ENCODE data around the gene C2orf49.
A peak's percentile ranks its signal among the peaks of the same experiment; 100 is the strongest.

Gene C2orf49

DNA sequence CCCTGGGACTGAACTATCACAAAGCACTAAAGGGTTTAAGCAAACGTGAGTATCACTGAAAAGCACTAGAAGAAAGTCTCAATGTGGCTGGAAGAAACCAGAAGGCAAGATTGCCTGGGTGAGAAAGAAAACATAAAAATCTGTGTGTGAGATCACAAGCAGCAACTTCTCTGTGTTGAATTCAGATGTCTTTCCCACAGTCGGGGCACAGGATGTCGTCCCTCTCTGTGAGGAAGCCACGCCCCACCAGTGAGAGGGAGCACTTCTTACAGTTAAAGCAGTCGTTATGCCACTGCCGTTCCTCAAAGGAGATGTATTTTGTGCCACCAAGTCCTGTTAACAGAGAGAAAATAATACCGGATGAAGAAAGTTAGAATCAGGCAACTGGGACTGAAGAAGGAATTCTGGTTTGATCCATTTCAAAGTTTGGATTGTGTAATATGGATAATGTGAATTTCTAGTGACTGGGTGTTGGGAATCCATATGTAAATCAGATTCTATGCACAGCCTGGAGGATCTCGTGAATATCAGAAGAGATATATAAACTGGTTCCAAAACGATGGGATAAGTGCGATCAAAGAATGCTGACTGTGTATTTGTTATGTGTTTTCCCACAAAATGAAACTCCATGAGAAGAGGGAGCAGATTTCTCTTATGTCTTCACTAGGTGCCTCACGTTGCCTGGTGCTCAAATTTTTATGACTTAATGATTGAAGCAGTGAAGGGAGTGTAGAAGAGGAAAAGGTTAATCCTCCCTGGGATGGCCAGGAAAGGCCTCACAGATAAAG, 24.0 kb downstream of the C2orf49 start:
- no peak for DNase-seq (ENCODE audit: low read depth in 2 of 2)

GRCh38 chr2:105362862-105363591, 25.7 kb downstream of the C2orf49 start:
- no peak for DNase-seq (ENCODE audit: low read depth in 2 of 2)

DNA sequence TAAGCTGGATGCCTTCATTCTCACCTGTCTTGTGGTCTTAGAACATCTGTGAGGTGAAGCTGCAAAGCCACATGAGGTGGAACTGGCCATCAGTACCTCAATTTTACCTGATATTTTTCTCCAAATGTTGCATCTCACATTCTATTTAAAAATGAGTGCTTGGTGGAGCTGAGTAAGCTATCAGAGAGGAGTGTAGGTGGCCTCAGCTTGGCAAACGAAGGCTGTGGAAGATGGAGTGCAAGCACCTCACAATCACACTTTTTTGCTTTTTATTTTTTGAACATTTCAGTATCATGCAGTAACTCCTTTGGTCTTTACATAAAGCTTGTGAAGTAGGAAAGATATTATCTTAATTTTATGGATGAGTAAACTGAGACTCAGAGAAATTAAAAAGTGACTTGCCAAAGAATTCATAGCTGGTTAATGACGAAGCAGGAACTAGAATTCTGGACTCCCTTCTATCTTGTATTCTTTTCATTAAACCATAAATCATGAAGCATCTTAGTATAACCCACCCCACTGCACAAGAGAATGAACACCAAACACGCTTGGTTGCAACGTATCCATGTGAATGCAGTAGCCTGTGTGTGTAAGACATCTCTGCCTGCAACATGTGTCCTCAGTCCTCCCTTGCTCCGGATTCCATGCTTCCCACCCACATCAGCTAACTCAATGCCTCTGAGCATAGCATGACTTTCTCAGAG, 27.2 kb downstream of the C2orf49 start:
- DNase-seq (ENCODE audit: low read depth in 2 of 2): no peak

DNA sequence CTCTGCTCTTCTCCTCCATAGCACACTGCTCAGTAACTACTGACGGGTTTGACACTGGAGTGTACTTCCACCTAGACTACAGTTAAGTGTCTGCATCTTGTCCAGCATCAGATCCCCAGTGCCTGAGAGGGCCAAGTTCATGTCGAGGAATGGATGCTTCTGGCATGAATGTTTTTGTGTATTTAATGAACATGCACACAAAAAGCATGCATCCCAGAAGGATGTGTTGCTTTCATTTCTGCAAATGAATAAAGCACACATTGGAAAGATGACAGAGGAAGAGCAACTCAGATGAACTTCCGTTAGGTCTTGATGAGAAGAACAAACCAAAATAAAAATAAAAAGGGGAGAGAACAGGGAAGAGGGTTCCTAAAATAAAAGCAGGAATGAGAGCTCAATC, 27.9 kb downstream of the C2orf49 start:
- no peak for DNase-seq (ENCODE audit: low read depth in 2 of 2)

GRCh38 chr2:105368759-105369408, 31.5 kb downstream of the C2orf49 start:
- DNase-seq (ENCODE audit: low read depth in 2 of 2): no peak

DNA sequence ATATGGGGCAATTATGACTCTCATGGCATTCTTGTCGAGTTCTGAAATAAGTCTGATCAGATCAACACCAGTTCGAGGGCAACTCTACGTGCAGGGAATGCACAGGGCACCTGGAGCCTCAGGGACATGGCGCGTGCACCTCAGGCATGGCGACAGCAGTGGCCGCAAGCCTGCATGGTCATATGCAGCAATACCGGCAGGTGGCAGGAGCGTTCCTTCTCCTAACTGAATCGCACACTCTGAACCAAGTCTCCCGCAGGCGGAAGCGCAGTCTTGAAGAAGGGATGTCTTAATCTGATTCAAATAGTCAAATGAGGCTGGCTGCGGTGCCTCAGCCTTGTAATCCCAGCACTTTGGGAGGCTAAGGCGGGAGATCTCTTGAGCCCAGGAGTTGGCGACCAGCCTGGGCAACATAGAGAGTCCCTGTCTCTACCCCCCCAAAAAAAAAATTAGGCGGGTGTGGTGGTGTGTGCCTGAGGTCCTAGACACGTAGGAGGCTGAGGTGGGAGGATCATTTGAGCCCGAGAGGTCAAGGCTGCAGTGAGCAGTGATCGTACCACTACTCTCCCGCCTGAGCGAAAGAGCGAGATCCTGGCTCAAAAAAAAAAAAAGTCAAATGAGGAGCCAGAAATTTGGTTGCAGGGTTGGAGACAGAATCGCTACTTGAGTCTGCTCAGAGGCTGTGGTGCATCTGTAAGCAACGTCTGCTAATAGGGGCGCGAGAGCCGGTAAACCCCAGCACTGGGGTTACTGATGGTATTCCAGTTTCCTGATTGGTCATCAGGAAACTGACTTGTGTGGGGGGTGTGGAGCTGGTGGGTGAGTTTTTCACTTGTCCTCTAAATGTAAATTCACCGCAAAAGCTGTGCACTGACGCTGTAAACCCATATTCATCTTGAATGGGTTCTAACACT, 32.7 kb downstream of the C2orf49 start:
- peak; percentile 70 to 74 for DNase-seq (ENCODE audit: low read depth in 2 of 2)

DNA sequence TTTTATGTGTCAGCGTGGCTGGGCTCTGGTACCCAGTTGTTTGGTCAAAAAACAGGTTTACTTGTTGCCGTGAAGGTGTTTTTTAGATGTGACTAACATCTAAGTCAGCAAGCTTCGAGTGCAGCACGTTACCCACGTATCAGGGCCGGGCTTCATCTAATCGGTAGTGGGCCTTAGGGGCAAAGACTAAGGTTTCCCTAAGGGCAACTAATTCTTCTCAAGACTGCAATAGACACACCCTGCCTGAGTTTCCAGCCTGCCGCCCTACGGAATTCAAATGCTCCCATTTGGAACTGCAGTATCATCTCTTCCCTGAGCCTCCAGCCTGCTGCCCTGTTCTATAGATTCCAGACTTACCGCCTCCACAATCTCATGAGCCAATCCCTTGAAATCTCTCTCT, 33.8 kb downstream of the C2orf49 start:
- no peak for DNase-seq (ENCODE audit: low read depth in 2 of 2)

DNA sequence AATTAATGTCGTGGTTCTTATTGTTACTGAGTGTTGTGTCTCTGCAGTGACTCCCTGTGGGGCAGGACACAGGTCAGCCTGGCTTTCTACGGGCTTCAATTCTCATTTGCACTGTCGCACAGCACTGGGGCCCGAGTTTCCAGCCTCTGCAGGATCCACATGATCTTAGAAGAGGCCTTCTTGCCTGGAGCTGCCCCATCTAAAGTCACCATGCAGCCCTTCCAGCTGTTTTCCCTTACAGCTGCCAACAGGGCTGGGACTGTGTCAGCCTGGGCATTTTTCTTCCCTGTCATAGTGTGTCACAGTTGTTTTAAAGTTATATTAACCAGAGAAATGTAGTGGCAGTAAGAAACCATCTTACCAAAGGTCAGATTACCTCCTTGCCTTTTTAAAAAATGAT, 34.5 kb downstream of the C2orf49 start:
- DNase-seq (ENCODE audit: low read depth in 2 of 2): no peak

GRCh38 chr2:105373344-105373781, 36.0 kb downstream of the C2orf49 start:
- no peak for DNase-seq (ENCODE audit: low read depth in 2 of 2)

GRCh38 chr2:105373895-105374401, 36.6 kb downstream of the C2orf49 start:
- DNase-seq (ENCODE audit: low read depth in 2 of 2): no peak

DNA sequence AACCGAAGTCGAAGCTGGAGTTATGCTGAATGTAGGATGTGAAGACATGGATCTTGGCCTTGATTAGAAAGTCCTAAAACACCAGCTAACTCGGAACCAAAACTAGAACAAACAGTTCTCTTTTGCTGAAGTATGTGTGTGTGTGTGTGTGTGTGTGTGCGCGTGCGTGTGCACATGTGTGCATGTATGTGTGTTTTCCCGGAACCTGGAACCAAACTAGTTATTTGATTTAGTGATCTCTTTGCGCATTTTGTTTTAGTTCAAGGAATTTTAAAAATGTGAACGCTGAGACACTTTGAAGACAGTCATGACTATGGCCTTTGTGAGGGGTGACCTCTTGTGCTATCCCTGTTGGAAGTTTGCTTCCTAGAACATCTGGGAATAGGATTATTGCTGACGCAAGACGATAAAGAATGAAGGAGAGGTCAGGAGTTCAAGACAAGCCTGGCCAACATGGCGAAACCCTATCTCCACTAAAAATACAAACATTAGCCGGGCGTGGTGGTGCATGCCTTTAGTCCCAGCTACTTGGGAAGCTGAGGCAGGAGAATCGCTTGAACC, 37.7 kb downstream of the C2orf49 start:
- no peak for DNase-seq (ENCODE audit: low read depth in 2 of 2)

DNA sequence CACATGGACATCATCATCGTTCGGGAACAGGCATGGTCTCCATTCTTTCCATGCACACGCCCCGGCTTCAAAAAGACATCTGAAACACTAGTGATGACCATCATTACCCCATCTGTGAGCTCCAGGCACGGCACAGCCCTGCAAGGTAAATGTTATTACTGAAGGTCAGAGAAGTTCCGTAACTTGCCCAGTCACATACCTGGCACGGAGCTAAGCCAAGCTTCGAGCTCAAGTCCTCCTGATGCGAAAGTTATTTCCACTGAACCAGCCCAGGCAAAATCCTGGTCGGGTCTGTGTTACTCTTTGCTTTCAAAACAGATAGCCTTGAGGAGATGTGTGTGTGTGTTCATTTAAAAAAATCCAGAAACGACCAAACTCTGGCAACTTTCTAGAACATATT, 38.7 kb downstream of the C2orf49 start:
- no peak for DNase-seq (ENCODE audit: low read depth in 2 of 2)

DNA sequence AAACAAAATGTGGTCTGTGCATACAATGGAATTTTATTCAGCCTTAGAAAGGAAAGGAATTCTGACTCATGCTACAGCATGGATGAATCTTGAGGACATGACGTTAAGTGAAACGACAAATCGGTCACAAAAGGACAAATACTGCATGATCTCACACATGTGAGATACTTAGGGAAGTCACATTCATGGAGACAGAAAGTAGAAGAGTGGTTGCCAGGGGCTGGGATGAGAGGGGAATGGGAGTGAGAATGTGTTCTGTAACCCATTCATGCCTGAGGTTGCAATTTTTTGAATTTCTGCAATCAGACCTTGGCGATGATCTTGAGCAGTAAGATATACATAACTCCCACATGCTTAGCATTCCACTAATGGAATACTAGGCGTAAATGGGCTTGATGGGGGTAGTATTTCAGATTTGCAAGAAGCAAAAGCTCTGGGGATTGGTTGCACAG, 39.5 kb downstream of the C2orf49 start:
- DNase-seq (ENCODE audit: low read depth in 2 of 2): no peak

GRCh38 chr2:105377871-105378270, 40.5 kb downstream of the C2orf49 start:
- no peak for DNase-seq (ENCODE audit: low read depth in 2 of 2)

- no peak for DNase-seq (ENCODE audit: low read depth in 2 of 2)
Measured at GRCh38 chr2:105378276-105378840, 41.0 kb downstream of the C2orf49 start.

DNA sequence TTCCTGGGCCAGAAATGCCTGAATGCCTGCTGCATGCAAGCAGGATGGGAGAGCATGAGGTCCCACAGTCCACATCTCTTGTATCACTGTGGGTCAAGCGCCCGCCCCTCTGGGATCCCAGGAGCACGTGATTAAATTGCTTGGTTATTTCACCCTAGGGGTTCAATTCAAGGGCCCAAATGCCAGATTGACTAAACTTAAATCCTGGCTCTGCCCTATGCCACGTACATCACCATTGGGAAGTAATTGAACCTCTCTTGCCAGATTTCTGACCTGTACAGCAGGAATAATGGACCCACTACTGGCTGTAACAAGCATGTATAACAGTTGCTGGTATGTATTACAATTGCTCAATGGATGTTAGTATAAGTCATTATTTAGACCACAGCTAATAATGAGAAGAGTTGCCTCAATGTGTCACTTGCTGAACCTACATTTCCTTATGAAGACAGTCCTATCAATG, 41.6 kb downstream of the C2orf49 start:
- no peak for DNase-seq (ENCODE audit: low read depth in 2 of 2)

DNA sequence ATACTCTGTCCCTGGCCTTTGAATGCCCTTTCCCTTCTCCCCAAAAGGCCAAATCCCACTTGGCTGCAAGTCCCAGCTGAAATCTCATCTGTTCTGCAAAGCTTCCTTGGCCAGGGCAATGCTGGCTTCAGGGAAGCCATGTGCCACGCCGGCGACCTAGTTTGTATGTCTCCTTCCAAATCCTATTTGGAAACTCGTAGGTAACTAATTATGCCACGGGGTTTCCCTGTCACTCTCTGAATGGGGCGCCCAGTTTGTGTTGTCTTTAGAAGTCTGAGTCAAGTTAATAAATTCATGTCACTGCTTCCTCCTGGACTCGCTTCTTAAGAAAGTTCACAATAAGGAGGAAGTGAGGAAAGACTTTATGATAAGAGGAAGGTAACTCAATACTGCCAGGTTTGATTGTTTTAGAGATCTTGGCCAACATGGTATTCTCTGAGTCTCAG, 42.4 kb downstream of the C2orf49 start:
- DNase-seq (ENCODE audit: low read depth in 2 of 2): no peak

- no peak for DNase-seq (ENCODE audit: low read depth in 2 of 2)
Measured at GRCh38 chr2:105380432-105381100, 43.2 kb downstream of the C2orf49 start.

- DNase-seq (ENCODE audit: low read depth in 2 of 2): no peak
Measured at GRCh38 chr2:105381101-105381668, 43.8 kb downstream of the C2orf49 start.

Measured in stimulated activated CD8-positive, alpha-beta memory T cell treated with anti-CD3 and anti-CD28 coated beads, Interleukin-7, amount 100 ng/mL, for 4 hours (primary cell).